Measurements from ENCODE around the gene MBP. TPM values are rescaled to one million over a fixed set of nuclear protein-coding genes. Genes with fewer than 3 reads are reported as not detected.
A peak's percentile ranks its signal among the peaks of the same experiment; 100 is the strongest.
"Not testable (repeated sequence)": the region's sequence is repeated elsewhere in the genome, so short reads cannot be mapped to it uniquely, and the experiment has no call there.

The MBP gene
- polyA plus RNA-seq, 1 donor from 2014 or later, result 89.4 TPM

DNA sequence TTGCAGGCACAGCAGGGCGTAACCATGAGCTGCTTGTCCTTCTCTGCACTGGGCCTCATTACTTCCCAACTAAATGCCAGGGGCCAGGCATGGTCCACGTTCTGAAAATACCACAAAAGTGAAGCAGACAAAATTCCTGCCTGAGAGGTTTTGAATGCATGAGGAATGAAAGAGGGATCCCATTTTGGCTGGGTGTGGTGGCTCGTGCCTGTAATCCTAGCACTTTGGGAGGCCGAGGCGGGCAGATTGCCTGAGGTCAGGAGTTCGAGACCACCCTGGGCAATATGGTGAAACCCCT lies 139.5 kb downstream of the MBP start:
- Mint-ChIP-seq H3K4me1 (peaks cover 12 to 29% (median 21%) of the 10 kb centered on the region in 3 donors), H3K27ac (peak overlapping the region in 1 of 3 donors; percentile 85), H3K4me3 (peak overlapping the region in 1 of 4 donors; percentile 63), H3K9me3 (peaks cover 0 to 2% (median 0%) of the 10 kb centered on the region in 3 donors), H3K36me3 (peaks cover 1% of the 10 kb centered on the region), H3K27me3 (peaks cover 5% of the 10 kb centered on the region)

DNA sequence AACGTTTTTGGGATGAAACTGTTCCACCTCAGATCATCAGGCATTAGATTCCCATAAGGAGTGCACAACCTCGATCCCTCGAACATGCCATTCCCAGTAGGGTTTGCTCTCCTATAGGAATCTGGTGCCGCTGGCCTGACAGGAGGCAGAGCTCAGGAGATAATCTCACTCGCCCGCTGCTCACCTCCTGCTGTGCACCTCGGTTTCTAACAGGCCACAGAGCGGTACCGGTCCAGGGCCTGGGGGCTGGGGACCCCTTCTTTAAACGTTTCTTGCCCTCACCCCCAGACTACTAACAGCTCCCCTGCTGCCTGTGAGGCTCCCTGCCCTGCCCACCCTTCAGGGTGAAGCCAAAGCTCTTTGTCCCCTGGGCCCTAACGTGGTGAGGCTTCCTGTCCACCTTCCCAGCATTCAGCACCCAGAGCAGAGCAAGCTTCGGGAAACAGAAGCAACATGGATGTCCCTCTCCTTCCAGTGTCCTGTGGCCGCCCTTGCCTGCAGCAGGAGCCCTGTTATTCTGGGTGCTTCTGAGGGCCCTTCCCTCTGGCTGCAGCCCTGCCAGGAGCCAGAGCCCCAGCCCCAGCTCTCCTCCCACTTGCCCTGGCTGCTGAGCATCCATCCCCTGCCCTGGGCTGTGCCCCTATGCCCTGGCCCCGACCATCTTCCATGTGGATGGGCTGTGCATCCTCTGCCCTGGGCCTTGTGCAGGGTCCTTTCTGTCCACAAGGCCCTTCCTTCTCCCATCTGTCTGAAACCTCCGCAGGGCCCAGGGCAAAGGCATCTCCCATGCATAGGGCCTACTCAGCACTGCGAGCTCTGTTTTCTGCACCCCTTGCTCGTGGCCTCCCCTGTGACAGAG lies 140.1 kb downstream of the MBP start:
- H3K36me3 Mint-ChIP-seq, result peaks cover 1% of the 10 kb centered on the region
- peaks cover 5% of the 10 kb centered on the region for H3K27me3 Mint-ChIP-seq
- H3K4me3 Mint-ChIP-seq, result peak overlapping the region in 1 of 4 donors; percentile 63
- peaks cover 0 to 2% (median 0%) of the 10 kb centered on the region in 3 donors for H3K9me3 Mint-ChIP-seq
- peaks cover 12 to 27% (median 23%) of the 10 kb centered on the region in 3 donors for H3K4me1 Mint-ChIP-seq
- peak overlapping the region in 1 of 3 donors; percentile 14 for H3K27ac Mint-ChIP-seq

DNA sequence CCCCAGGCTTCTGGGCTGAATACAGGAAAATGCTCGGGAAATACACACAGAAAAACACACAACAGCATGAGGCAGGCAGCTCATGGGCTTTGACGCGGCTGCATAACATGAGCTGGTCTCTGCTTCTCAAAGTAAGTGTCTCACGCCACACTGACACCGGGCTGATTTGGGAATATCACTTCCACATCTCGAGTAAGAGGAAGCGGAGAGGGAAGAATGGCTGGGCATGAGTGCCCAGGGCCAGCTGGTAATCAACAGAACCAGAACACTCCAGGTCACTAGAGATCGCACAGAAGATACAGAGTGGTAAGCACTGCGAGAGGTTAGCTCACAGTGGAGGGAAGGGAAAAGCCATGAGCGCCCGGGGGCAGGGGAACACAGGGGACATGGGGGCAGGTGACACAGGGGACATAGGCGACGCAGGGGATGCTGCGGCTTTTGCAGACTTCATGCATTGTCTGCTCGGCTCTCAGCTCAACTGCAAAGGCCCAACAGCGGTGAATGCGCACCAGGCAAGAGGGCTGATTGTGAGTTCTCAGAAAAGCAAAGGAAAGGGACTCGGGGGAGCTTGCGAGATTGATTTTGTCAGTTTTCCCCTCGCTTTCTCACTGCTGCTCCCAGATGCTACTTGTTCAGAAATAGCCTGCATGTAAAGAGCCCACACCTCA lies 141.4 kb downstream of the MBP start:
- peaks cover 0 to 2% (median 0%) of the 10 kb centered on the region in 3 donors for H3K9me3 Mint-ChIP-seq
- peak overlapping the region in 2 of 4 donors; percentile 3 to 72 for H3K4me3 Mint-ChIP-seq
- peak overlapping the region in 2 of 3 donors; percentile 32 for H3K27ac Mint-ChIP-seq
- peaks cover 6% of the 10 kb centered on the region for H3K27me3 Mint-ChIP-seq
- H3K36me3 Mint-ChIP-seq, result peaks cover 1% of the 10 kb centered on the region
- peaks cover 17 to 27% (median 24%) of the 10 kb centered on the region in 3 donors for H3K4me1 Mint-ChIP-seq

DNA sequence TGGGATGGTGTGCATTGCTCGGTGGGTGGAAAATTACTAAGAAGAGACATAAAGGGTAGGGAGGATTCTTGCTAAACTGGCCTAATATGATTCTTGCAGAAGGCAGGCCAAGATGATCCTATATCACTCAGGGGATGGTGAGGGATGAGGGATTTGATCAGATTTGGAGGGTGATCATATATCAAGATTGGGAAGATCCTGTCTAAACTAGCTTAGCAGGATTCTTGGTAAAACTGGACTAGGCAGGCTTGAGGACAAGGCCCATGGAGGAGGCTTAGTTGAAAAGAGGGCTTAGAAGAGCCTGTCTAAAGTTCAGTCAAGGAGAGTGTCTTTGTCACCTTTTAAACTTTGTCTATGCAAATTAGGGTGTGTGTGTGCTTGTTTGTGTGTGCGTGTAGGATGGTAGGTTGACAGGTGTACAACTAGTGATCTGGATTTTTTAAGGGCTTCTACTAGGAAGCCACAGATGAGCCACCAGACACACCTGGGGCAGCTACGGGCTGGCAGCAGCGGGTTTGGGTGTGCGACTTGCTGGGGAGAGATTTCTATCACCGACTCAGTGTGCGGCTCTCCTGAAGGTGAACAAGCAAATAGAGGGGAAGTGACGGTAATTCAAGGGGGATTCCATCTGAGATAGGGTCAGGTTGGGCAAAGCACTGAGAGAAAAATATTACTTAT lies 142.1 kb downstream of the MBP start:
- Mint-ChIP-seq H3K4me1 (peaks cover 17 to 27% (median 24%) of the 10 kb centered on the region in 3 donors), H3K27ac (peak overlapping the region; percentile 32 to 53 (median 44)), H3K4me3 (peak overlapping the region in 3 of 4 donors; percentile 3 to 72 (median 34))
- not testable (repeated sequence) for H3K9me3 Mint-ChIP-seq, H3K36me3 Mint-ChIP-seq, H3K27me3 Mint-ChIP-seq

DNA sequence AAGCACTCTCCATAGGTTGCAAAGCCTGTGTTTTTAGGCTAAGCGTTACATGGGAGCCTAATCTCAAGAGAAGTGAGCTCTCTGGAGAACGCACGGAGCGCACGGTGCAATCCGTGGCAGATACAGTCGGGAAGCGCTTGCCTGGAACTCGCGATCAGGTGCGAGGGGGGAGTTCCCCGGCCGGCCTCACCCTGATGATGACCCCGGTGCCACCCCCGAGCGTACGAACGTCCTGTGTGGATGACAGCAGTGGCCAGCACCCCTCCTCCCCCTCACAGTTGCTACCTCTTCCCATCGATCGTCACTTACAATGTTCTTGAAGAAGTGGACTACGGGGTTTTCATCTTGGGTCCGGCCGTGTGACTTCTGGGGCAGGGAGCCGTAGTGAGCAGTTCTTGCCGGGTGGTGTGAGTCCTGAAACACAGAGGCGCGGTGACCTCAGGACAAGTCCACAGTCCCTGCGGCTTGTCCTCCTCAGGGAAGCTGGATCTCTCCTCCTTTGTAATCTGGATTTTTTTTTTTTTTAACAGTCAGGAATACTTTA lies 142.9 kb downstream of the MBP start:
- Mint-ChIP-seq H3K4me3 (peak overlapping the region in 3 of 4 donors; percentile 6 to 66 (median 35)), H3K4me1 (peaks cover 17 to 27% (median 24%) of the 10 kb centered on the region in 3 donors), H3K27ac (peak overlapping the region in 2 of 3 donors; percentile 26 to 32), H3K36me3 (peaks cover 1% of the 10 kb centered on the region), H3K27me3 (peaks cover 6% of the 10 kb centered on the region), H3K9me3 (peaks cover 0 to 2% (median 0%) of the 10 kb centered on the region in 3 donors)

- Mint-ChIP-seq H3K36me3 (peaks cover 1% of the 10 kb centered on the region), H3K4me1 (peaks cover 17 to 27% (median 24%) of the 10 kb centered on the region in 3 donors), H3K4me3 (peak overlapping the region; percentile 63 to 73 (median 68)), H3K27ac (peak overlapping the region in 2 of 3 donors; percentile 6 to 13), H3K27me3 (peaks cover 6% of the 10 kb centered on the region), H3K9me3 (peaks cover 0 to 2% (median 0%) of the 10 kb centered on the region in 3 donors)
Measured at GRCh38 chr18:76988827-76989646, 143.5 kb downstream of the MBP start.

- peaks cover 0 to 2% (median 0%) of the 10 kb centered on the region in 3 donors for H3K9me3 Mint-ChIP-seq
- H3K27ac Mint-ChIP-seq, result peak overlapping the region in 1 of 3 donors; percentile 13
- peaks cover 1% of the 10 kb centered on the region for H3K36me3 Mint-ChIP-seq
- H3K4me1 Mint-ChIP-seq, result peaks cover 19 to 30% (median 29%) of the 10 kb centered on the region in 3 donors
- H3K27me3 Mint-ChIP-seq, result peaks cover 6% of the 10 kb centered on the region
- peak overlapping the region; percentile 63 to 73 (median 72) for H3K4me3 Mint-ChIP-seq
Measured at GRCh38 chr18:76988031-76988826, 144.4 kb downstream of the MBP start.

- Mint-ChIP-seq H3K4me3 (no peak overlapping the region), H3K27me3 (peaks cover 6% of the 10 kb centered on the region), H3K9me3 (peaks cover 0 to 2% (median 0%) of the 10 kb centered on the region in 3 donors), H3K36me3 (peaks cover 1% of the 10 kb centered on the region), H3K27ac (no peak overlapping the region), H3K4me1 (peaks cover 34 to 45% (median 43%) of the 10 kb centered on the region in 3 donors)
Measured at GRCh38 chr18:76986406-76986805, 146.2 kb downstream of the MBP start.

DNA sequence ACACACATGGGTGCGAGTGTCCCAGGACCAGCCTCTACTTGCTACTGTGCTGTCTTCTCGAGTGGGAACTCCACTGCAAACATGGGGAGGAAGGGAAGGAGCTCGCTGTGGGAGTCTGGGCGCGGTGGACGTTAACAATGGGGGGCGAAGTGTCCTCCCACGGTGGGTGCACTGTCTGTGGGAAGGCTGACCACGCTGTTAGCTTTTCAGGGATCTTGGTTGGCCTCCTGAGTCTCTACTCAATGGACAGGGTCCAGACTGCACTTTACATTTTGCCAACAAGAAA lies 146.7 kb downstream of the MBP start:
- H3K9me3 Mint-ChIP-seq, result peaks cover 0 to 2% (median 0%) of the 10 kb centered on the region in 3 donors

DNA sequence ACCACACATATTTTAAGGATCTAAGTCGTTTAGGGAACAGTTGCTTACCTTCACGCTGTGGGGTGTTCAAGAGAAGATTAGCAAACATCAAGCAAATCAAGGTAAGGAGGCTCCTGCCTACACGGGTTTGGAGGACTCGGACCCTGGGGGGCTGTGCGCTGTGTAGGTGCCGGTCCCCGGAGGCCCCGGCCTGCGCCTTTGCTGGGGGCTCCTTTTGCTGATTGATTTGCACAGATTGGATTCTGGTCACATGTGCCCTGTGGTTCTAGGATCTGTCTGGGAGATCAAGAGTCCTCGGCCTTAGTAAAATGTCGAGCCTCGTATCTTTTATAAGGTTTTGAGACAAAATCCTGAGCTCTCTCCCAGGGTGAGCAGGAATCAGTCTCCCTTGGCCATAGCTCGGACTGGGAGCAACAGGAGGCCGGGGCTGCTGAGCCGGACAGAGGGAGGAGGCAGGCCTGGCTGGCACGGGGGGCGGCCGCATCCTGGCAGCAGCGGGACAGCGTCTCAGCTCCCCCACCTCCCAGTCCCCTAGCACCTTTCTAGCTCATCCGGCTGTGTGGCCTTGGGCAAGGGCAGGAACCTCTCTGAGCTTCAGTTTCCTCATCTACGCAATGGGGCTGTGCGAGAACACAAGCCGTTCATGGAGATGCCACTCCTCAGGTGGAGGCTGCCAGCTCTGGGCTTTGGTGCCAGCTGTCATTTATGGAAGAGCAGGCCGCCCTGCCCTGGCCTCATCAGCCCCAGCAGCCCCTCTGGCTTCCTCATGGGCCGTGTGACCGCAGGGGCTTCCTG lies 147.2 kb downstream of the MBP start:
- peaks cover 0 to 2% (median 0%) of the 10 kb centered on the region in 3 donors for H3K9me3 Mint-ChIP-seq
- H3K4me3 Mint-ChIP-seq, result peak overlapping the region in 1 of 4 donors; percentile 27
- peak overlapping the region in 1 of 3 donors; percentile 31 for H3K27ac Mint-ChIP-seq
- peaks cover 36 to 46% (median 43%) of the 10 kb centered on the region in 3 donors for H3K4me1 Mint-ChIP-seq
- H3K27me3 Mint-ChIP-seq, result peaks cover 5% of the 10 kb centered on the region
- H3K36me3 Mint-ChIP-seq, result no peaks in the 10 kb centered on the region

More for the DNA sequence above, 146.7 kb downstream of the MBP start:
- Mint-ChIP-seq H3K4me3 (no peak overlapping the region), H3K36me3 (no peaks in the 10 kb centered on the region), H3K27ac (peak overlapping the region in 1 of 3 donors; percentile 31), H3K27me3 (peaks cover 6% of the 10 kb centered on the region), H3K4me1 (peaks cover 37 to 46% (median 44%) of the 10 kb centered on the region in 3 donors)

DNA sequence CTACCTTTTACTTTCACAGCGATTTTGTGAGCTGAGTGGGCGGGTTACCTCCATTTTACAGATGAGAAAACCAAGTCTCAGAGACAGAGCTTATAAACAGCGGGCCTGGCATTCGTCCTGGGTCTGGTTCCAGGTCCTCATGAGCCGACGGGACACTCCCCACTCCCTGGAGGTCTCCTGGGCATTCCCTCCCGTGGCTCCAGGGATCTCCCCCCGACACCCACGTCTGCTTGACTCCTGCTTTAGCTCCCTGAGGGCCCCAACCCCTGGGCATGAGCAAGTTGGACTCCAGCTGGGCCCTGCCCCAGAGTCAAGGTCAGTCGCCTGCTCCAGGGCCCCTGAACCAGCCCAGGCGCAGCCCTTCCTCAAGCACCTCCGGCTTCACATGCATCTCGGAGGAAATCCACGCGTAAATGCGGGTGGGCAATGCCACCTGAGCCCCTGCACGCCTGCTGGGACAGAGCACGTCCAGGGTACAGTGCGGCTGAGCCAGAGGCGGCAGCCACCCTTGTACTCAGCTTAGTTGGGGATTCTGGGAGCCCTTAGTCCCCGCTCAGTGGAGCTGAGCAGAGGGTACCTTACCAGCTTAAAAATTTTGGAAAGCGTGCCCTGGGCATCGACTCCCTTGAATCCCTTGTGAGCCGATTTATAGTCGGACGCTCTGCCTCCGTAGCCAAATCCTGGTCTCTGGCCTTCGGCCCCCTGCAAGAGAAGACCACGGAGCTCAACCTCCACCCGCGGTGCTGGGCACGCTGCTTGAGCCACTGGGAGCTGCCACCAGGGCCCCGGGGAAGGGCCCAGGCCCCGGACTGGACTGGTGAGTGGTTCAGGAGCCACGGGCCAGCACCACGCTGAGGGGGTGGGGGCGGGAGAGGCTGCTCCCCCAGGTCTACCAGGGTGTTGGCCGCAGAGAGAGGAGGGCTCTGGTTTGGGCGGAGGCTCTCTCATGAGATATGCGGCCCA lies 148.1 kb downstream of the MBP start:
- Mint-ChIP-seq H3K4me1 (peaks cover 32 to 45% (median 43%) of the 10 kb centered on the region in 3 donors), H3K36me3 (no peaks in the 10 kb centered on the region), H3K4me3 (peak overlapping the region in 1 of 4 donors; percentile 27), H3K27me3 (peaks cover 4% of the 10 kb centered on the region), H3K27ac (peak overlapping the region in 1 of 3 donors; percentile 93), H3K9me3 (peaks cover 0 to 3% (median 0%) of the 10 kb centered on the region in 3 donors)

DNA sequence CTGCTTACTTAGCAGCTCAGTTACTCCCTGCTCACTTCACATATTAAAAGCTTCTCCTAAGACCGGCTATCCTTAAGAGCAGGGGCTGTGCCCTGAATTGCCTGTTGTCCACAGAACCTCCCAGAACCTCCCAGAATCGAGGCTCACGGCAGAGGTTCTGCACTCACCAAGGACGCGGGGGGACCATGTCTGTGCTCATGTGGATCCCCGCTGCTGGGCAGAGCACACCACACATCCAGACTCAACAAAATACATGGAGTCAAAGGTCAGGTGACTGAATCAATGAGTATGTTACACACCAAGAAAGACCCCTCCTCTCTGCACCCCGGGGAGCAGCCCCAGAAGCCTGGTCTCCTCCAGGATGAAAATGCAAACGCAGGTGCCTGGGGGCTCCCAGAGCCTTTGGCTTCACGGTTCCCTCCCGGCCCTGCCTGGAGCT lies 149.0 kb downstream of the MBP start:
- peaks cover 0 to 8% (median 0%) of the 10 kb centered on the region in 3 donors for H3K9me3 Mint-ChIP-seq
- peaks cover 6% of the 10 kb centered on the region for H3K36me3 Mint-ChIP-seq
- H3K27ac Mint-ChIP-seq, result peak overlapping the region; percentile 85 to 98 (median 93)
- peaks cover 38 to 50% (median 40%) of the 10 kb centered on the region in 3 donors for H3K4me1 Mint-ChIP-seq
- H3K27me3 Mint-ChIP-seq, result peaks cover 1% of the 10 kb centered on the region
- peak overlapping the region in 1 of 4 donors; percentile 79 for H3K4me3 Mint-ChIP-seq
